NCI-H510A (cell line): ENCODE measurements around the gene UBE2G2.
"Not testable (repeated sequence)": the region's sequence is repeated elsewhere in the genome, so short reads cannot be mapped to it uniquely, and the experiment has no call there.

Experiments
- DNase-seq: peaks from one replicate; lab custom pipeline; 2025; lab: John Stamatoyannopoulos, UW

The UBE2G2 gene

DNA sequence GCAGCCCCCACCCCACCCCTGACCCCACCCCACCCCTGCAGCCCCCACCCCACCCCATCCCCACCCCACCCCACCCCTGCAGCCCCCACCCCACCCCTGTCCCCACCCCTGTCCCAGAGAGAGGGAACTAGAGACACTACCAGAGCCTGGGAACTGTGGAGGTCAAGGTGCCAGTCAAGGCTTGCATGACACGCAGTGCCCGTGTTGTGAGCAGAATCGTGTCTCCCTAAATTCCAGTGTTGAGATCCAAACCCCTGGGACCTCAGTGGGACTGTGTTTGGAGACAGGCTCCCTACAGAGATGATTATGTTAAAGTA, 34.7 kb upstream of the UBE2G2 start:
- no peak for DNase-seq

DNA sequence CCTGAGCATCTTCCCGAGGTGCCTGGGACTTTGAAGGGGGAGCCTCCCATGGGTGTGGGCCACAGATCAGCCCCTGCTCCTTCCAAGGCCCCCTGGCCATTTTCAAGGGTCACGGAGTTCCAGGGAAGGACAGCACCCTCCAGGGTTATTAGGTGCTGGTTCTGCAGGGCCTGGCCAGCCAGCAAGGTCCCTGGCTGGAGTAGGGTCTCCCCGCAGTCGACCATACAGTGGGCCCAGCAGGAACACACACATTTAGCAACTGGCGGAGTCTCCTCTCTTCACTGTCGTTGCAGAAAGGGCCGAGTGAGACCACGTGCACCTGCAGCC, 34.0 kb upstream of the UBE2G2 start:
- no peak for DNase-seq

- DNase-seq: no peak
Measured at GRCh38 chr21:44834951-44835646, 33.5 kb upstream of the UBE2G2 start.

GRCh38 chr21:44834231-44834950, 32.8 kb upstream of the UBE2G2 start:
- no peak for DNase-seq

DNA sequence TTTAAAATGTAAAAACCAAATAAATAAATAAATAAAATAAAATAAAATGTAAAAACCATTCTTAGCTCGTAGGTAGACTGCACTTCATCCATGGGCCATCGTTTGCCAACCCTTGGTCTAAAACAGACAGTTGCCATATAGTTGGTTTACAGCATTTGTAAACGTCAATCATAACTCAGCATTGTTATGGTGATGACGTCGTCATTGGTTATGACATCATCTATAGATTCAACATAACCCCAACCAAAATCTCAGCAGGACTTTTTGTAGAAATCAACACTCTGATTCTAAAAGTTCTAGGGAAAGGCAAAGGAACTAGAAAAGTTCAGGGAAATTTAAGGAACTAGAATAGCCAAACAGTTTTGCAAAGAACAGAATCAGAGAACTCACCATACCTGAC, 32.0 kb upstream of the UBE2G2 start:
- DNase-seq: no peak

DNA sequence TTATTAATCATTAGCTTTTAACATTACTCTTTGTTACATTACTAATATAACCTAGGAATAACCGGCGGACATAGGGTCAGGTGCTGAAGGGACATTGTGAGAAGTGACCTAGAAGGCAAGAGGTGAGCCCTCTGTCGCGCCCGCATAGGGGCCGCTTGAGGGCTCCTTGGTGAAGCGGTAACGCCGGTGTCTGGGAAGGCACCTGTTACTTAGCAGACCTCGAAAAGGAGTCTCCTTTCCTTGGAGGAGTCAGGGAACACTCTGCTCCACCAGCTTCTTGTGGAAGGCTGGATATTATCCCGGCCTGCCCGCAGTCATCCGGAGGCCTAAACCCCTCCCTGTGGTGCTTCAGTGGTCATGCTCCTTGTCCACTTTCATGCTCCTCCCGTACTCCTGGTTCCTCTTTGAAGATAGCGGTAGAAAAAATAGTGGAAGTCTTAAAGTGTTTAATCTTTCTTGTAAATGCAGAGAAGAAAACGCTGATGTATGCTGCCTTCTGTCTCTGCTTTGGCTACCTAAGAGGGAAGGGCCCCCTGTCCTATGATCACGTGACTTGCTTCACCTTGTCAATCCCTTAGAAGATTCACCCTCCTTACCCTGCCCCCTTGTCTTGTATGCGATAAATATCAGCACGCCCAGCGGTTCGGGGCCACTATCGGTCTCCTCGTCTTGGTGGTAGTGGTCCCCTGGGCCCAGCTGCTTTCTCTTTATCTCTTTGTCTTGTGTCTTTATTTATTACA, 31.1 kb upstream of the UBE2G2 start:
- DNase-seq: not testable (repeated sequence)

GRCh38 chr21:44831227-44831860, 29.7 kb upstream of the UBE2G2 start:
- no peak for DNase-seq

DNA sequence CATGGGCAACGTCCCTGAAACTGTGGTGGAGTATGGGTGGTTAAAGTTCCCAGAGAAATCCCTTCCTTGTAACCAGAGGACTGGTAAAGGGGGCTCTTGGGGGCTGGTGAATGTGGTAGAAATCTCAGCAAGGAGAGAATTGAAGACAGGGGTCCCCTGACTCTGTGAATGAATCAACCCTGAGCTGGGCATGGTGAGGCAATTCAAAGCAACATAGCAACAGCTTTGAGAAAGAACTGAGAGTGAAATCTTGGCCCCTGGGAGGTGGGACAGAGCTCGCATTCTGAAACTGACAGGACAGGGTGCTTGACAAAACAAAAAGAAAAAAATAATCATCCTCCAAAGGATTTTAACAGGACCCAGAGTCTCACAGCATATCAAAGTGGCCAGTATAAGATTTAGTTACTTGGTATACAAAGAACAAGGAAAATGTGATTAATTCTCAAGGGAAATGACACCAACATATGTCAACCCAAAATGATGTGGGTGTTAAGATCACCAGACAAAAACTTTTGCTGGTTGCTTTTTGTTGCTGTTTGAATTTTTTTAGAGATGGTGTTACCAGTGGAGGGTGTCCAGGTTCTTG, 28.0 kb upstream of the UBE2G2 start:
- no peak for DNase-seq

GRCh38 chr21:44828362-44829056, 26.9 kb upstream of the UBE2G2 start:
- no peak for DNase-seq

GRCh38 chr21:44823179-44823660, 21.6 kb upstream of the UBE2G2 start:
- DNase-seq: no peak

DNA sequence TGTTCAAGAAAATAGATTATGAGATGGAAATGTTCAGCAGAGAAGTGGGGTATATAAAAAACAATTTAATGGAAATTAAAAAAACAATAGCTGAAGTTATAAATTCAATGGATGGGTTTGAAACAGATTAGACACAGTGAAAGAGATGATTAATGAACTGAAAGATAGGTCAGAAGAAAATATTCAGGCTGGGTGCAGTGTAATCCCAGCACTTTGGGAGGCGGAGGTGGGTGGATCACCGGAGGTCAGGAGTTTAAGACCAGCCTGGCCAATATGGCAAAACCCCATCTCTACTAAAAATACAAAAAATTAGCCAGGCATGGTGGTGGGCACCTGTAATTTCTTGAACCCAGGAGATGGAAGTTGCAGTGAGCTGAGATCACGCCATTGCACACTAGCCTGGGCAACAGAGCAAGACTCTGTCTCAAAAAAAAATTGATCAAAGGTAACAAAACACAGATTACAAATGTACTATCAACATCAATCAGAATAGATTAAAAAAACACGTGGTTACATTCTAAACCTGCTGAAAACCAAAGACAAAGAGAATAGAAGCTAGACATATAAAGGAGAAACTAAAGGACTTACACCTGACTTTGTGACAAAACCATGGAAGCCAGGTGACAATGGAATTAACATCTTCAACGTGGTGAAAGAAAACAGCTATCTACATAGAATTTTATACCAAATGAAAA, 21.0 kb upstream of the UBE2G2 start:
- no peak for DNase-seq

- no peak for DNase-seq
Measured at GRCh38 chr21:44820851-44821250, 19.2 kb upstream of the UBE2G2 start.

- DNase-seq: no peak
Measured at GRCh38 chr21:44819283-44820243, 17.9 kb upstream of the UBE2G2 start.

GRCh38 chr21:44818640-44819011, 17.0 kb upstream of the UBE2G2 start:
- DNase-seq: no peak

DNA sequence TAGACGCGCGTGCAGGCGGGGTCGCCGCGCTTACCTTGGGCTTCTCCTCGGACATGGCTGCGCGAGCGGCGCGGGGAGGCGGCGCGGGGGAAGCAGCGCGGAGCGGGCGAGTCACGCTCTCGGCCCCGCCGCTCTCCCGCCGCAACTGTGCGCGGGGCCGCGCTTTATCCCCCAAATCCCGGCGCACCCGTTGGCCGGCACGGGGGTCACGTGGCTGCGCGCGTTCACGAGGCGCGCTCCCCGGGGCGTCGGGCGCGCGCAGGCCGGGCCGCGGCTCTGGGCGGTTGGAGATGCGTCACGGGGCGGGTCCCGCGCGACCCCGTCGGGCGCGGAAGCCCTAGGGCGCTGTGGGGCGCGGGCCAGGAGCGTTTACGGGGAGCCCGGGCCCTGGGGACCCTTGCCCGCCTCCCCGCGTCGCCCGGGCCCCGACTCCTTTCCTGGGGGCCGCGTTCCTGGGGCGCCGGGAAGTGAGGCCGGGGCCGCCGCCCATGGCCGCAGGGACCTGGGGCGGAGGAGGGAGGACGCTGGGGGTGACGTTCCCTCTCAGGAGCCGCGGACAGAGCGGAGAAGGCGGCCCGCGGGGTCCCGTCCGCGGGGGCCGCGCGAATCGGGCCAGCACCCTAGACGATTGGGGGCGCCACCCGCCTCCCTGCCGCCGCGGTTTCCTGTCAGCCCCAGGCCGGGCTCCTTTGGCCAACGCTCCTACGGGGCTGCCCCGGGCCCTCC, 16.5 kb upstream of the UBE2G2 start, which contains the start of gene SUMO3:
SUMO3 (minus strand) TSS at position 149 of the 726 bp plus-strand sequence; CDS start at position 55, 94 bp downstream.
- peak; percentile 51 for DNase-seq

DNA sequence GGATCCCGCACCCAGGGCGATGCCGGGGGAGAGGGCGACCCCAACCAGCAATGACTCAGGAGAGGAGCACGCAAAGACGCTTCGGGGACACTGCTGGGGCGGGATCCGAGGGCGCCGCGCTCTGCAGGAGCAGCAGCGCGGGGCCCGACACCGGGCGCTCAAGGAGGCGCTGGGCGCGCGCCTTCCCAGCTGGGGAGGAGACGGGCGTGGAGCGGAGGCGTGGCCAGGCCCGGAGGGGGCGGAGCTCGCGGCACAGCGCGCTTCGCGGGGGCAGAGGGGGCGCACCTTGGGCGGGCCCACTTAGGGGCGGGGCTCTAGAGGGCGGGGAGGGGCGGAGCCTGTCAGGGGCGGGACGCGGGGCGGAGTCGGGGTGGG, 15.9 kb upstream of the UBE2G2 start:
- peak; percentile 60 for DNase-seq

GRCh38 chr21:44816761-44817505, 15.3 kb upstream of the UBE2G2 start:
- no peak for DNase-seq

- no peak for DNase-seq
Measured at GRCh38 chr21:44815852-44816628, 14.4 kb upstream of the UBE2G2 start.
